Measurements from ENCODE around the gene MRGPRF. TPM values are rescaled to one million over a fixed set of nuclear protein-coding genes. Genes with fewer than 3 reads are reported as not detected.

Gene MRGPRF
- total and polyA plus RNA-seq, 5 donors from 2014 or later, result not detected

GRCh38 chr11:69052343-69053168, 39.5 kb upstream of the MRGPRF start:
- Histone ChIP-seq H3K27me3 (ENCODE audit: control insufficient read depth, insufficient read depth, low read length) (no peaks in the 10 kb centered on the region), H3K9me3 (ENCODE audit: control insufficient read depth in 2 of 2, low read length in 2 of 2) (no peaks in the 10 kb centered on the region), H3K4me3 (ENCODE audit: low read depth, low read length) (no peak overlapping the region), H3K27ac (ENCODE audit: insufficient read depth, low read length, poor library complexity, severe bottlenecking) (no peak overlapping the region), H3K36me3 (ENCODE audit: control insufficient read depth, insufficient read depth, low read length) (peaks cover 4% of the 10 kb centered on the region), H3K4me1 (ENCODE audit: control insufficient read depth, insufficient read depth, low read length, poor library complexity, severe bottlenecking) (peaks cover 29% of the 10 kb centered on the region)
- H3K27ac Mint-ChIP-seq, result no peak overlapping the region
- H3K4me3 Mint-ChIP-seq, result peak overlapping the region in 2 of 4 donors; percentile 48 to 87
- no peak for DNase-seq
- no peaks in the 10 kb centered on the region for H3K36me3 Mint-ChIP-seq
- H3K4me1 Mint-ChIP-seq, result peaks cover 7 to 55% (median 20%) of the 10 kb centered on the region in 4 donors
- ATAC-seq (ENCODE audit: low read depth in 2 of 2), result no peak
- H3K27me3 Mint-ChIP-seq, result no peaks in the 10 kb centered on the region
- no peaks in the 10 kb centered on the region for H3K9me3 Mint-ChIP-seq

GRCh38 chr11:69051381-69052342, 38.6 kb upstream of the MRGPRF start:
- peak overlapping the region in 2 of 3 donors; percentile 86 to 95 for H3K27ac Mint-ChIP-seq
- H3K9me3 Mint-ChIP-seq, result no peaks in the 10 kb centered on the region
- peak overlapping the region in 3 of 4 donors; percentile 59 to 88 (median 87) for H3K4me3 Mint-ChIP-seq
- Histone ChIP-seq H3K4me3 (ENCODE audit: low read depth, low read length) (no peak overlapping the region), H3K27ac (ENCODE audit: insufficient read depth, low read length, poor library complexity, severe bottlenecking) (peak overlapping the region; percentile 63), H3K36me3 (ENCODE audit: control insufficient read depth, insufficient read depth, low read length) (peaks cover 4% of the 10 kb centered on the region), H3K4me1 (ENCODE audit: control insufficient read depth, insufficient read depth, low read length, poor library complexity, severe bottlenecking) (peaks cover 29% of the 10 kb centered on the region), H3K27me3 (ENCODE audit: control insufficient read depth, insufficient read depth, low read length) (no peaks in the 10 kb centered on the region), H3K9me3 (ENCODE audit: control insufficient read depth in 2 of 2, low read length in 2 of 2) (no peaks in the 10 kb centered on the region)
- H3K36me3 Mint-ChIP-seq, result no peaks in the 10 kb centered on the region
- ATAC-seq (ENCODE audit: low read depth in 2 of 2) (no peak), DNase-seq (no peak)
- H3K27me3 Mint-ChIP-seq, result no peaks in the 10 kb centered on the region
- peaks cover 12 to 56% (median 21%) of the 10 kb centered on the region in 4 donors for H3K4me1 Mint-ChIP-seq

- peaks cover 29% of the 10 kb centered on the region for H3K4me1 ChIP-seq (ENCODE audit: control insufficient read depth, insufficient read depth, low read length, poor library complexity, severe bottlenecking)
- H3K27me3 Mint-ChIP-seq, result no peaks in the 10 kb centered on the region
- no peaks in the 10 kb centered on the region for H3K27me3 ChIP-seq (ENCODE audit: control insufficient read depth, insufficient read depth, low read length)
- H3K9me3 Mint-ChIP-seq, result no peaks in the 10 kb centered on the region
- H3K27ac Mint-ChIP-seq, result peak overlapping the region in 2 of 3 donors; percentile 92 to 95
- ATAC-seq (ENCODE audit: low read depth in 2 of 2) (no peak), DNase-seq (no peak)
- H3K4me3 ChIP-seq (ENCODE audit: low read depth, low read length), result no peak overlapping the region
- no peaks in the 10 kb centered on the region for H3K9me3 ChIP-seq (ENCODE audit: control insufficient read depth in 2 of 2, low read length in 2 of 2)
- peaks cover 12 to 51% (median 21%) of the 10 kb centered on the region in 4 donors for H3K4me1 Mint-ChIP-seq
- H3K27ac ChIP-seq (ENCODE audit: insufficient read depth, low read length, poor library complexity, severe bottlenecking), result peak overlapping the region; percentile 96
- H3K36me3 ChIP-seq (ENCODE audit: control insufficient read depth, insufficient read depth, low read length), result peaks cover 4% of the 10 kb centered on the region
- no peaks in the 10 kb centered on the region for H3K36me3 Mint-ChIP-seq
- H3K4me3 Mint-ChIP-seq, result peak overlapping the region; percentile 84 to 95 (median 88)
Observed at GRCh38 chr11:69050592-69051380, 37.7 kb upstream of the MRGPRF start.

- Mint-ChIP-seq H3K27ac (peak overlapping the region; percentile 92 to 95 (median 92)), H3K36me3 (no peaks in the 10 kb centered on the region), H3K4me1 (peaks cover 12 to 48% (median 21%) of the 10 kb centered on the region in 4 donors), H3K27me3 (peaks cover 8% of the 10 kb centered on the region), H3K4me3 (peak overlapping the region; percentile 84 to 95 (median 88)), H3K9me3 (no peaks in the 10 kb centered on the region)
- Histone ChIP-seq H3K9me3 (ENCODE audit: control insufficient read depth in 2 of 2, low read length in 2 of 2) (no peaks in the 10 kb centered on the region), H3K36me3 (ENCODE audit: control insufficient read depth, insufficient read depth, low read length) (peaks cover 4% of the 10 kb centered on the region), H3K4me3 (ENCODE audit: low read depth, low read length) (peak overlapping the region; percentile 83), H3K27ac (ENCODE audit: insufficient read depth, low read length, poor library complexity, severe bottlenecking) (peak overlapping the region; percentile 96), H3K27me3 (ENCODE audit: control insufficient read depth, insufficient read depth, low read length) (no peaks in the 10 kb centered on the region), H3K4me1 (ENCODE audit: control insufficient read depth, insufficient read depth, low read length, poor library complexity, severe bottlenecking) (peaks cover 29% of the 10 kb centered on the region)
- ATAC-seq (ENCODE audit: low read depth in 2 of 2) (no peak), DNase-seq (peak in 2 of 3 donors; percentile 21 to 51)
Observed at GRCh38 chr11:69049490-69049867, 36.4 kb upstream of the MRGPRF start.

- peaks cover 29% of the 10 kb centered on the region for H3K4me1 ChIP-seq (ENCODE audit: control insufficient read depth, insufficient read depth, low read length, poor library complexity, severe bottlenecking)
Observed at GRCh38 chr11:69048694-69049489, 35.8 kb upstream of the MRGPRF start, which contains the start of gene TPCN2. Gene TPCN2 (plus strand): TSS chr11:69048932. CDS start chr11:69048998, 66 bp downstream.

GRCh38 chr11:69048031-69048693, 35.1 kb upstream of the MRGPRF start:
- H3K9me3 ChIP-seq (ENCODE audit: control insufficient read depth in 2 of 2, low read length in 2 of 2), result no peaks in the 10 kb centered on the region
- peak overlapping the region; percentile 61 for H3K4me3 ChIP-seq (ENCODE audit: low read depth, low read length)
- peak overlapping the region; percentile 96 for H3K27ac ChIP-seq (ENCODE audit: insufficient read depth, low read length, poor library complexity, severe bottlenecking)
- DNase-seq (no peak), ATAC-seq (ENCODE audit: low read depth in 2 of 2) (no peak)
- H3K4me1 ChIP-seq (ENCODE audit: control insufficient read depth, insufficient read depth, low read length, poor library complexity, severe bottlenecking), result peaks cover 29% of the 10 kb centered on the region
- H3K4me1 Mint-ChIP-seq, result peaks cover 16 to 45% (median 24%) of the 10 kb centered on the region in 4 donors
- H3K36me3 ChIP-seq (ENCODE audit: control insufficient read depth, insufficient read depth, low read length), result no peaks in the 10 kb centered on the region
- peaks cover 19% of the 10 kb centered on the region for H3K27me3 Mint-ChIP-seq
- no peaks in the 10 kb centered on the region for H3K27me3 ChIP-seq (ENCODE audit: control insufficient read depth, insufficient read depth, low read length)
- no peaks in the 10 kb centered on the region for H3K36me3 Mint-ChIP-seq
- H3K4me3 Mint-ChIP-seq, result peak overlapping the region; percentile 83 to 93 (median 85)
- H3K9me3 Mint-ChIP-seq, result no peaks in the 10 kb centered on the region
- H3K27ac Mint-ChIP-seq, result peak overlapping the region; percentile 82 to 91 (median 90)

More at GRCh38 chr11:69048694-69049489, 35.8 kb upstream of the MRGPRF start, which contains the start of gene TPCN2:
- no peaks in the 10 kb centered on the region for H3K27me3 ChIP-seq (ENCODE audit: control insufficient read depth, insufficient read depth, low read length)
- peak within 1 kb of the TSS; percentile 96 for H3K27ac ChIP-seq (ENCODE audit: insufficient read depth, low read length, poor library complexity, severe bottlenecking)
- Mint-ChIP-seq H3K9me3 (no peaks in the 10 kb centered on the region), H3K27ac (peak within 1 kb of the TSS; percentile 92 to 95 (median 92)), H3K27me3 (peaks cover 14% of the 10 kb centered on the region), H3K4me1 (peaks cover 16 to 48% (median 24%) of the 10 kb centered on the region in 4 donors), H3K4me3 (peak within 1 kb of the TSS; percentile 84 to 95 (median 88)), H3K36me3 (no peaks in the 10 kb centered on the region)
- no peaks in the 10 kb centered on the region for H3K36me3 ChIP-seq (ENCODE audit: control insufficient read depth, insufficient read depth, low read length)
- peak; percentile 98 to 99 for ATAC-seq (ENCODE audit: low read depth in 2 of 2)
- H3K4me3 ChIP-seq (ENCODE audit: low read depth, low read length), result peak within 1 kb of the TSS; percentile 83
- no peaks in the 10 kb centered on the region for H3K9me3 ChIP-seq (ENCODE audit: control insufficient read depth in 2 of 2, low read length in 2 of 2)
- DNase-seq, result peak; percentile 90 to 98 (median 93)

All from CD4-positive, CD25-positive, alpha-beta regulatory T cell (primary cell).